ENCODE measurements around the gene STON1.
"Not testable (repeated sequence)": the region's sequence is repeated elsewhere in the genome, so short reads cannot be mapped to it uniquely, and the experiment has no call there.

Gene STON1

GRCh38 chr2:48528431-48528830 is 1.5 kb upstream of the STON1 start:
- in situ Hi-C loops (cut with MboI; ENCODE audit: low sequenced_read_pairs), result no loop called here

DNA sequence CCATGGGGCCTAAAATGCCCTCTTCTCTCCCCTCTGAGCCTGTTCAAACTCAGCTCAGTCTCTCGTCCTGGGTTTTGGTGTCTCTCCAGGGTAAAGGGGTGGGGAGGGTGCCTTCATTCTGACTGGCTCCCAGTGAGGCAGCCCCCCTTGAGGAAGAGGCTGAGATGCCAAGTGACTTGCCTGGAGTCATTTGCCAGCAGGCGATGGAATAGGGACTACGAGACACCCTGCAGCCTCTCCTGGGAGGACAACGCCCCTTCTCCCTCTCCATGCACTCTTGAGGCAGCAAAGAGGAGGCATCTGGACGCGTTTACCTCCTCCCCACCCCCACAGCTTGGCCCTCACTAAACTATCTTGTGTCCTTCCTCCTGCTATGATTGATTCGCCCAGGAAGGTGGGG is 760 bp upstream of the STON1 start:
- in situ Hi-C loops (cut with MboI; ENCODE audit: low sequenced_read_pairs), result no loop called here

DNA sequence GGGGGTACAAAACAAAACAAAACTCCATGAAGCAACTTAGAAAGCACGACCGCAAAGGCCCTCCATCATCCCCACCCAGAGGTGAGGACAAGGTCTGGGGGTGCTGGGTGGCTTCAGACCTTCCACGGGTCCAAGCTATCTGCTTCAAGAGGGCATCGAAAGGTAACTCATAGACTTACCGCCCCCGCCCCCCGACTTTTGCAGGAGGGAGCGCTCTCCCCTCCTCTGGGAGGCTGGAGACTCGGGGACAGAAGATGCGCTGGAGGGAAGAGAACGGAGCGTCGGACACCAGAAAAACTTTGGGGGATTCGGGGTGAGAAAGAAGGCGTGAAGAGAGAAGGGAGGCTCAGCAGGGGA is 300 bp upstream of the STON1 start:
- in situ Hi-C loops (cut with MboI; ENCODE audit: low sequenced_read_pairs), result no loop called here

- in situ Hi-C loops (cut with MboI; ENCODE audit: low sequenced_read_pairs), result no loop called here
Measured at GRCh38 chr2:48531141-48531648, 1.2 kb downstream of the STON1 start.

DNA sequence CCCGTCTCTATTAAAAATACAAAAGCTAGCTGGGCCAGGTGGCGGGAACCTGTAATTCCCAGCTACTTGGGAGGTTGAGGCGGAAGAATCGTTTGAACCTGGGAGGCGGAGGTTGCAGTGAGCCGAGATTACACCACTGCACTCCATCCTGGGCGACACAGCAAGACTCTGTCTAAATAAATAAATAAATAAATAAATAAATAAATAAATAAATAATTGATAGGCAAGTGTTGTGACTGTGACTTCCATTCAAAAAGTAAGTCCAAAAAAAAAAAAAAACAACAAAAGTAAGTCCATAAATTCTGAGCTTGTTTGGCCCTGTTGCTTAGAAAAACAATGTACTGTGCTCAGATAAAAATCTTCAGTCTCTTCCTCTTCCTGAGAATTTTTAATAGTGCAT is 2.2 kb downstream of the STON1 start:
- in situ Hi-C loops (cut with MboI; ENCODE audit: low sequenced_read_pairs), result no loop called here

GRCh38 chr2:48532824-48533223 is 2.9 kb downstream of the STON1 start:
- in situ Hi-C loops (cut with MboI; ENCODE audit: low sequenced_read_pairs), result no loop called here

DNA sequence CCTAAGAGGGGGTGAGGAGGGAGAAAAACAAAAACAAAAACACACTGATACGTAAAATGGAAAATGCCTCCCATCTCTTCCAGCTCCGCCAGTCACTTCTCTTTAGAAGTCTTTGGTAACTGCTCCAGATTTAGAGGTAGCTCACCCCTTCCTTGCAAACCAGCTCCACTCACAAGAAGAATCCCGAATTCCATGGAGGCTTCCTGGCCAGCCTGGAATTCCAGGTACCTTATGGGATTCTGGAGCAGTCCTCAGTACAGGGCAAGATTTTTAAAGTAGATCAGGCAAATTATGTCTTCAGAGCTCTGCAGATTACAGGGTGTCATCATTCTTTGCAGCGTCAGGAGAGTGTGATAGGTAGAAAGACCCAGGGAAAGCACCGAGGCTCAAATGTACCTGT is 4.8 kb downstream of the STON1 start:
- in situ Hi-C loops (cut with MboI; ENCODE audit: low sequenced_read_pairs), result no loop called here

DNA sequence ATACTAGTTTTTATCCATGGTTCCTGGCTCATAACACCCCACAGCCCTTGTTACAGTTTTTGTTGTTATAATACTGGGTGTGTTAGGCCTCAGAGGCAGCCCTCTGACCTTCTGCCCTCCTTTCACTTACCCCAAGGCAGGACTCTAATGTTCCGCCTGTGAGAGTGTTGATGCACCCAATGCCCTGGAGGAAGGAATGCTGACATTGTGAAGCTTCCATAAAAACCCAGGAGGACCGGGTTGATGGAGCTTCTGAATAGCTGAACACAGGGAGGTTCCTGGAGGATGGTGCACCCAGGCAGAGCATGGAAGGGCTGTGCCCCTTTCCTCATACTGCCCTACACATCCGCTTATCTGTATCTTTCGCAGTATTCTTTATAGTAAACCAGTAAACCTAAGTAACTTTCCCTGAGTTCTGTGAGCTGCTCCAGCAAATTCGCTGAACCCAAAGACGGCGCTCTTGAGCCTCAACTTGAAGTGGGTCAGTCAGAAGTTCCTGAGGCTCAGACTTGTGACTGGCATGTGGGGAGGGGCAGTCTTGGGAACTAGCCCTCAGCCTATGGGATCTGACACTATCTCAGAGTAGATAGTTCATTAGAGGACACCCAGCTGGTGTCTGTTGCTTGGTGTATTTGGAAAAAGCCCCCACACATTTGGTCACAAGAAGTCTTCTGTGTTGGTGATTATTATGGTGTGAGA is 10.4 kb downstream of the STON1 start:
- in situ Hi-C loops (cut with MboI; ENCODE audit: low sequenced_read_pairs), result no loop called here

- in situ Hi-C loops (cut with MboI; ENCODE audit: low sequenced_read_pairs), result no loop called here
Measured at GRCh38 chr2:48541666-48542389, 11.9 kb downstream of the STON1 start.

GRCh38 chr2:48543895-48544294 is 13.9 kb downstream of the STON1 start:
- in situ Hi-C loops (cut with MboI; ENCODE audit: low sequenced_read_pairs), result no loop called here

- in situ Hi-C loops (cut with MboI; ENCODE audit: low sequenced_read_pairs), result no loop called here
Measured at GRCh38 chr2:48545244-48545643, 15.3 kb downstream of the STON1 start.

- in situ Hi-C loops (cut with MboI; ENCODE audit: low sequenced_read_pairs), result no loop called here
Measured at GRCh38 chr2:48548840-48549239, 18.9 kb downstream of the STON1 start.

- in situ Hi-C loops (cut with MboI; ENCODE audit: low sequenced_read_pairs), result no loop called here
Measured at GRCh38 chr2:48549972-48550371, 20.0 kb downstream of the STON1 start.

DNA sequence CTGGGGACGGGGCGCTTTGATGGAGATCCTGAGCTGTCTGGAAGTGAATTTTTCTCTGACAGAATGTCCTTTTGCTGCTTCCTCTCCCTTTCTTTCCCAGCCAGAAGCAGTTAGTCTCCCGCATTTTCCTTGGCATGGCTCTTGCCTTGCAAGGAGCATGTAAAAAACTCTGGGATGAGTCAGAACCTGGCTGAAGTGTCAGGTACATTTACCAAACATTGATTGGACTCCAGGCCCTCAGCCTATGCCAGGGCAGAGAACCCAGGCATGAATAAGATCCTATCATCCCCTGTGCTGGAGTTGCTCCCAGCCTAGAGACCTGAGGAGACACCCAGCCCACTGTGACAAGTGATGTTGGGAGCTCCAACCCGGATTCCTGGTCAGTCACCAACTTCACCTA is 21.6 kb downstream of the STON1 start:
- in situ Hi-C loops (cut with MboI; ENCODE audit: low sequenced_read_pairs), result no loop called here

GRCh38 chr2:48555071-48555470 is 25.1 kb downstream of the STON1 start:
- in situ Hi-C loops (cut with MboI; ENCODE audit: low sequenced_read_pairs), result not testable (repeated sequence)

GRCh38 chr2:48558456-48558855 is 28.5 kb downstream of the STON1 start:
- in situ Hi-C loops (cut with MboI; ENCODE audit: low sequenced_read_pairs), result no loop called here

DNA sequence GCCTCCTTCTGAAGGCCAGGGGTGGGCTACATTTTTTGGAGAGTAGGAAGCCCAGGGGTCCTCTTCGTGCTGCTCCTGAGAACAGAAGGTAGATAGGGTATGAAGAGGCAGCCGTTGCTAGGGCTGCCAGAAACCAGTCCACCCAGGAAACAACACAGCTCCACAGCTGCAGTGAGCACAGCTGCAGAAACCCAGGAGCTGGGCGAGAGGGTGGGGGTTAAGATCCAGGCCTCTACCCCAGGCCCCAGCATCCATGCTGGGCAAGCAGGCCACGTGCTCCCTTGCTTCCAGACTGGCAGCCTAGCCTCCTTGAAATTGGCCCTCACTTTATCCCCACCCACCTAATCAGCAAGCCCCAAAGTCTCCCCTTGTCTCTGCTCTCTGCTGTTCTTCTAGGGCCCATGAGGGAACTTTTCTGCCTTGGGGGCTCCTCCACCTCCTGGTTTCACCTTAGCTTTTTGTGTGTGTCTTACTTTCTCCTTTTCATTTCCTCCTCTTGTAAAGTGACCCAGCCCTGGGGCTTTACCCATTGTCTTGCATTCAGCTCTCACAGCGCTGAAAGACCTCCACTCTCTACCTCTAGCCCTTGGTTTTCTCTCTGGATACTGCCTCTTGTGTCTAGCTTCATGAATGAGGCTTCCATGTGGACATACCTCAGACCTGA is 30.7 kb downstream of the STON1 start:
- in situ Hi-C loops (cut with MboI; ENCODE audit: low sequenced_read_pairs), result no loop called here

GRCh38 chr2:48562281-48562680 is 32.3 kb downstream of the STON1 start:
- in situ Hi-C loops (cut with MboI; ENCODE audit: low sequenced_read_pairs), result no loop called here

DNA sequence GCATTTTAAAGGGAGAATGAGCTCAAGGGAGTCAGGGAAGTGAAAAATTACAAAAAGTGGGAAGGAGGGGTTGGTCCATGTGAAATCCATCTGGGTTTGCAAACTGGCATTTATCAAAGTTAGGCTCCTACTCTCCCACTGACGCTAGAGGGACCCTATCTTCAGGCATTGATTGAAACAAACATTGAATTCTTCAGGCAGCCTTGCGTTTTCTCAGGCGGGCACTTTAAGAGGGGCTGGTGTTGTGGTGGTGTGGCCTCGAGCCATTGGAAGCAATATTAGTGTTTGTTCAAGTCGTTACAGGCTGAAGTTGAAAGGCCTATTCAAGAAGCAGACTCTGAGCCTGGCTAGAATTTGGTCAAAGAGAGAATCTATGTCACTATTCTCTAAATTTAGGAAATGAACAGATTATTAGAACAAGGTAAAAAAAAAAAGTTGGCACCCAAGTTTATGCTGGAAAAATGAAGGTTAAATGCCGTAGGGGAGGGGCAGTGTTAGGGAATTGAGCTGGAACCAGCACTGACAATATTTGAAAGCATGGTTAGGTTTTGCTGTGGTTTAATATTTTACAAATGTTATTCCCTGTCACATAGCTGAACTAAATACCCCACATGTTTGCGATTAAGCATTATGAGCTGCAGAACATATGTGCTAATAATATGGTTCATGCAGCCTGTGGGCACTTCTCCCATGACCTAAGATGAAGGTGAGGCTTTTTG is 36.8 kb downstream of the STON1 start:
- in situ Hi-C loops (cut with MboI; ENCODE audit: low sequenced_read_pairs), result no loop called here

DNA sequence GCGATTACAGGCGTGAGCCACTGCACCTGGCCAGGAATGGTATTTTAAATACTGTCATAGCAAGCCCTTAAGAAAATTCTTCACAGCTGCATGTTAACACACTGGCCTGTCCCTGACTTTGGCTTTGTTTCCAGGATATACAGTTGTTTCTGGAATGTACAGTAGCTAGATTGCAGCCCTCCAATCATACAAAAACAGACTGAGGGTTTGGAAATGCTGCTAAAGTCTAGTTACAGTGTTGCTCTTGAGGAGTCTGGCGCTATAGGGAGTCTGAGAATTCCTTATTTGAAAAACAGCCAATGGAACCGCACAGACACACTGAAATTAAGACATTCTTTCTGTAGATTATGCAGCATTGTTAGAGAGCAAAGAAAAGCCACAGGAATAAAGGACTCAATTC is 37.7 kb downstream of the STON1 start:
- in situ Hi-C loops (cut with MboI; ENCODE audit: low sequenced_read_pairs), result no loop called here

GRCh38 chr2:48568547-48568946 is 38.6 kb downstream of the STON1 start:
- in situ Hi-C loops (cut with MboI; ENCODE audit: low sequenced_read_pairs), result no loop called here

Measured in HL-60/S4 (cell line).